Activated CD4-positive, alpha-beta T cell treated with anti-CD3 and anti-CD28 coated beads, Interleukin-2, amount 50 U/mL, for 16 hours (primary cell): ENCODE results near the gene ING1.

Experiments
- DNase-seq: peaks from one replicate; pipeline ENCODE4 v3.0.0-alpha.2; 2020

The ING1 gene

DNA sequence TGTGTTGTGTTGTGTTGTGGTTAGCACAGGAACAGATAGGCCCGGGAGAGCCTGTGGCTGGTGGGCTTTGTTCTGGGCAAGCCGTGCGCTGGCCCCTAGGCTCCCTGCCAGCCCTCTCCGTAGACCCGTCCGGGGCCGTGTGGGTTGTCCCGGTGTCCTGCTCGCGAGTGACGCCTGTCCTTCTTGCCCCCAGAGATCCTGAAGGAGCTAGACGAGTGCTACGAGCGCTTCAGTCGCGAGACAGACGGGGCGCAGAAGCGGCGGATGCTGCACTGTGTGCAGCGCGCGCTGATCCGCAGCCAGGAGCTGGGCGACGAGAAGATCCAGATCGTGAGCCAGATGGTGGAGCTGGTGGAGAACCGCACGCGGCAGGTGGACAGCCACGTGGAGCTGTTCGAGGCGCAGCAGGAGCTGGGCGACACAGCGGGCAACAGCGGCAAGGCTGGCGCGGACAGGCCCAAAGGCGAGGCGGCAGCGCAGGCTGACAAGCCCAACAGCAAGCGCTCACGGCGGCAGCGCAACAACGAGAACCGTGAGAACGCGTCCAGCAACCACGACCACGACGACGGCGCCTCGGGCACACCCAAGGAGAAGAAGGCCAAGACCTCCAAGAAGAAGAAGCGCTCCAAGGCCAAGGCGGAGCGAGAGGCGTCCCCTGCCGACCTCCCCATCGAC is 5.7 kb downstream of the ING1 start:
- no peak for DNase-seq

GRCh38 chr13:110722971-110723370 is 9.5 kb downstream of the ING1 start:
- DNase-seq, result no peak

DNA sequence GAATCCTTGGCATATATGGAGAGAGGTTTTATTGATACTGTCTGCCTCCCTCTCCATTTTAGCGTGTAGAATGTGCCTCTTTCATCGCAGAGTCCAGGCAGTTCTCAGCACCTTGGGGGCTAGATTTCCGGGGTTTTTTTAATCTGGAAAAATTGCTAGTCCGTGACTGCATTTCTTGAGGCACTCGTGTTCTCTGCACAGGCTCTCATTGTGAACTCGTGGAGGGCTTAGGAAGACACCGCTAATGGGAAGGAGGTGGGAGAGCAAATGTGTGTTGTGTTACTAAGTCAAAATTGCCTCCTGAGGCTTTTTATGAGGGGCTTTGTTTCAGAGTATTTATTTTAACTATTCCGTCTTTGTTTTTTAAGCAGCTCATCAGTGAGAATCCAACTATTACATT is 10.1 kb downstream of the ING1 start:
- DNase-seq, result no peak

GRCh38 chr13:110726153-110726552 is 12.7 kb downstream of the ING1 start:
- DNase-seq, result peak; percentile 47

GRCh38 chr13:110726726-110727125 is 13.2 kb downstream of the ING1 start:
- DNase-seq, result peak; percentile 86

GRCh38 chr13:110731072-110731471 is 17.6 kb downstream of the ING1 start:
- DNase-seq, result no peak

DNA sequence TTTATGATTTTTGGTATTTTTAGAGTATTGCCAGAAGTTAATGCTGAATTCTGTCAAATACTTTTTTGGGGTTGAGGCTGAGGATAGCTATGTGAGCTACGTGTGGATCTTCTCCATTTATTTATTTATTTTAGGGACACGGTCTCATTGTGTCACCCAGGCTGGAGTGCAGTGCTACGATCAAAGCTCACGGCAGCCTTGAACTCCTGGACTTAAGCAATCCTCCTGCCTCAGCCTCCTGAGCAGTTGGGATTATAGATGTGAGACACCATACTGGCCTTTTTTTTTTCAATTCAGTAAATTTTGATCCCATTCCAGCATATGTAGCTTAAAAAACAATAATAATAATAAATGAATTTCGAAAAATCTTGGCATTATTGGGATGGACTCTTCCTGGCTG is 21.1 kb downstream of the ING1 start:
- DNase-seq, result no peak

GRCh38 chr13:110737555-110737954 is 24.1 kb downstream of the ING1 start:
- DNase-seq, result no peak

DNA sequence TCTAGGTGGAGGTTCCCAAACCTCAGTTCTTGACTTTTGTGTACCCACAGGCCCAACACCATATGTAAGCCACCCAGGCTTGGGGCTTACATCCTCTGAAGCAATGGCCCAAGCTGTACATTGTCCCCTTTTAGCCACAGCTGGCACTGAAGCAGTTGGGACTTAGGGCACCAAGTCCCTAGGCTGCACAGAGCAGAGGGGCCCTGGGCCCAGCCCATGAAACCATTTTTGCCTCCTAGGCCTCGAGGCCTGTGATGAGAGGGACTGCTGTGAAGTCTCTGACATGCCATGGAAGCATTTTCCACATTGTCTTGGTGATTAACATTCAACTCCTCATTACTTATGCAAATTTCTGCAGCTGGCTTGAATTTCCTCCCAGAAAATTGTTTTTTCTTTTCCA is 30.2 kb downstream of the ING1 start:
- no peak for DNase-seq

- no peak for DNase-seq
These were observed 32.9 kb downstream of the ING1 start for GRCh38 chr13:110746438-110746837.

DNA sequence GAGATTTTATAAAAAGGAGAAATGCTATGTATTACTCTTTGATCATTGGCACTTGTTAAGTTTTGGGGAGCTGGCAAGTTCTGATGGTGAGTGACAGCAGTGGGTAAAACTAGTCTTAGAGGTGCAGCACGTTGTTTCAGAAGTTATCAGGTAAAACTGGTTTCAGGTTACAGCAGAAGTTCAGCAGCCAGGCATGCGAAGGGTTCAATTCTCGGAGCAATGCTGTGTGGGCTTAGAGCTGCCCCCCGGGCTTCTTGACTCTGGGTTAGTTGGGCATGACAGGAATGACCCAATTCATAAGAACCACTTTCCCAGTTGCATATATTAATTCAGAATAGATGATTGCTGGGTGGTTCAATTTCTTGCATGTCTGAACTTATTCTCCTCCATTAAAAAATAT is 34.8 kb downstream of the ING1 start:
- no peak for DNase-seq

DNA sequence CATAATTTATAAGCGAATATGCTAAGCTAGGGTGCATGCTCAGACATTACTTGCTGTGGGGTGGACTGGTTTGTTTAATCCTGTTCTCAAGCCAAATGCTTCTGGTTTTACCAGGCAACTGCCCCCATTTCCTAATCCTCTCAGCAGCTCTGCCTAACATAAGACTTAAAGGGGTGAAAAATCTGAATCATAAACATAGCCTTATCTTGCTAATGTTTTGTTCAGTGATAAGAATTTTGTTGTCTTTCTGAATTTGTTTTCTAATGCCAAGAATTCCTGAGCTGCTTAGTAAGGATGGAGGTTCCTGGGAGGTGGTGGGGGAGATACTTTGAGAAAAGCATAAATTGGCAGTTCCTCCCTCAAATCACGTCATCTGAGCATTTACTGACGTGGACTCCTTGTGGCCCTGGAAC is 42.7 kb downstream of the ING1 start:
- DNase-seq, result no peak

GRCh38 chr13:110757296-110757695 is 43.8 kb downstream of the ING1 start:
- DNase-seq, result no peak

DNA sequence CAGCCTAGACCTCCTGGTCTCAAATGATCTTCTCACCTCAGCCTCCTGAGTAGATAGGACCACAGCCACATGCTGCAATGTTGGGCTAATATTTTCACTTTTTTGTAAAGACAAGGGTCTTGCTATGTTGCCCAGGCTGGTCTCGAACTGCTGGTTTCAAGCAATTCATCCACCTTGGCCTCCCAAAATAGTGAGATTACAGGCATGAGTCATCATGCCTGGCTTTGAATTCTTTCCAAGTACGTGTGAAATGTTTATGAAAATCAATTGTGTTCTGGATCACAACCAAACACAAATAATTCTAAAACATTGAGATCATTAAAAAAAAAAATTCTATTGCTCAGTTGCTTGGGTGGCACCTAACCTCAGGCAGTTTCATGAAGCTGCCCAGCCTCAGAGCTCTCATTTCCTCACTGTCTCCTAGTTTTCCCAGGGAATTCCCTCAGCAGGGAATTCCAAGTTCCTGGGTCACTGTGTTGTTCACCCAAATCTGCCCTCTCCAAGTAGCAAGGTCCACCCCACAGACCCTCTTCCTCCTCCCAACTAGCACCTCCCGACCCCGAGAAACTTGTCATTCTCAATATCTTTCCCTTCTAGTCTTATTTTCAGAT is 44.8 kb downstream of the ING1 start:
- DNase-seq, result no peak

- no peak for DNase-seq
These were observed 46.2 kb downstream of the ING1 start for GRCh38 chr13:110759710-110760109.

DNA sequence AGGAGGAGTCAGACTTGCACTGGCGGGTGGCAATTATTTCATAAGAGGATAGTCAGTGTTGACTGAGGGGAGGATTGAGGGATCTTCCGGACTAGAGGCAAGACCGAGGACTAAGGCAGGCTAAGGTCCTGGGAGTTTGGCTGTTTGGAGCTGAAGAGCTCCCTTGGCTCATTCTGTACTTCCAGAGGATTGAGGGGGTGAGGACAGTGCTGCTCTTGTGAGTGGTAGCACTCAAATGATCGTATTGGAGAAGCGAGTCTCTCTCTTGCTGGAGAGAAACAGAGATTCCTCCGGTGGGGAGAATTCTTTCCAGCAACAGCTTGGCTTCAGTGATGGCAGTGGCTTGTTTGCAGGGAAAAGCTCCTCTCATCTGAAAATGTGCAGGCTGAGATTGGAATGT is 47.1 kb downstream of the ING1 start:
- no peak for DNase-seq

DNA sequence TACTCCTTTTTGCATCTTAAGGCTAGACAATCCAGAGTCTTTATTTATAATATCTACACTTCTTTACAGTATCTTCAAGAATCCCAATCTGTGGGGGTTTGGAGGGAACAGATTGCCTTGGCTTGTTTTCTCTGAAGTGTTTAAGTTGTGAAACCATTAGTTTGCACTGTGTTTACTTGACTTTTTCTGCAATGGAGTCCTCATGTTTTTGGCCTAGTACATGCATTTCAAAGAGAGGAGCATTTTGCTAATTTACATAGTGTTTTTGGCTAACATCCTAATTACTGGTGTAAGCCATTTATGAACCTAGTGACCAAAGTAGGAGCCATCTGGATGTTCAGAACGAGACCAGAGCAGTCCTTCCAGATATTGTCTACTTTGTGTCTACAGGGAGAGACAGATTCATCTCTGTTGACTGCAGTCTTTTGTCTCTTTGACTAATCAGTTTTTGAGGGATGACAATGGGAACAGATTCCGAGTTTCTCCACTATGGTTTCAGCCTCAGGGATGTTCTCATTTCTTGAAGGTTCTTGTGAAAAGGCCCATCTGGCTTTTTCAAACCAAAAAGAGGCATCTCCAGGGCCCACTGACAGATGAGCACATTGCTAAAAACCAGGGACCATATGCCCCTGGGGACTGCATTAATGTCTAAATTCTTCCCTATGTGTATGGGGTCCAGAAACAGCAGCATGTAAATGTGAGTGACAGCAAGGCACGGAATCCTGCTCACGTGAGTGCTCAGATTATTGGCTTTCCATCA is 53.4 kb downstream of the ING1 start:
- DNase-seq, result no peak

- DNase-seq, result no peak
These were observed 54.0 kb downstream of the ING1 start for GRCh38 chr13:110767476-110767875.

DNA sequence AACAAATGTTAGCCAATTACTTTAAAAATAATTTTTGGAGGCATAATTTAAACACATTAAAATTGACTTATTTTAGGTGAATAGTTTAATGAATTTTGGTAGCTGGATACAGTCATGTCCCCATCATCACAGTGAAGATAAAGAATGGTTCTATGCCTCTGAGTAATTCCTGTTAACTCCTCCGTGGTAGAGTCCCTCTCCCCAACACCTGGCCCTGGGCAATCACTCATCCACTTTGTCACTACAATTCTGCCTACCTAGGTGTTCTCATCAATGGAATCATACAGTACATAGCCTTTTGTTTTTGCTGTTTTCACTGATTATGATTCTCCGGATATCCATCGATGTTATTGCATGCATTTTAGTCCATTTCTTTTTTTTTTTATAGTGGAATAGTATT is 55.6 kb downstream of the ING1 start:
- DNase-seq, result no peak

DNA sequence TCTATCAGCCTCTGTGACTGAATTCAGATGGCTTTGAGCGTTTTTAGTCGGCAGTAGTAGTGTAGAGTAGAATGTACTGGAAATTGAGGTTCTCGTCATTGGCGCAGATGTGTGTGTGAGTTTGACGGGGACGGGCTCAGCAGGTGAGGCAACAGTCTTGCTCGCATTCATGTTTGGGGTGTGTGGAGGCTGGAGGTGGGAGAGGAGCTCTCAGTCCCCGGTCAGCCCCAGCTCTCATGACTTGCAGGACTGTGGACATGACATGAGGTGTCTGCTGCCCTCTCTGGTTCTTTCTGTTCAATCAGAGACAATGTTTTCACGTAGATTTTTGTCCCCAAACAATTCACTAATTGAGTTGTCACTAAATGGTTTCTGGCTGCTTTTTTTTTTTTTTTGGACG is 57.2 kb downstream of the ING1 start:
- no peak for DNase-seq

GRCh38 chr13:110771194-110771593 is 57.7 kb downstream of the ING1 start:
- DNase-seq, result no peak

GRCh38 chr13:110772091-110772984 is 58.8 kb downstream of the ING1 start:
- no peak for DNase-seq
